SIG-M5 treated with dmso at 0.1 percent for 504 hours (cell line): ENCODE data around the gene NRXN3.

ENCODE experiments used
- DNase-seq: peaks from one replicate; lab custom pipeline; 2025; ENCODE audit not compliant: unreplicated experiment; lab: John Stamatoyannopoulos, UW

Gene NRXN3

DNA sequence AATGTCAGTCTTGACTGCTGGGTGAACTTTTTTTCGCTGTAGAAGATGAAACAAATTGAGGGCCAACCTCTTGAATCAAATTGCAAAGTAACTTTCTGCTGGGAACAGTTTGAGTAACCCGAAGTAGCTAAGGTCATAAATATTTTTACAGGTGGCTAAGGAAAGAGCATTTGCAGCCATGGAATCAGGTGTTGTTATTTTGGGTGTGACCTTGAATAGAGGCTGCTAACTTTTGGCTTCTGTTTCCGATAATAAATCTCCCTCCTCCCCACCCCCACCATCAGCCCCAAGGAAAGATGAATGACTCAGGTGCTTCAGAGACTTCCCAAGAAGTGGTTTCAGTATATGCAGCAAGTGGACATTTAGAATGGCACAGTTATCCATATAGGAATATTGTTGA, 1469.4 kb downstream of the NRXN3 start:
- no peak for DNase-seq

DNA sequence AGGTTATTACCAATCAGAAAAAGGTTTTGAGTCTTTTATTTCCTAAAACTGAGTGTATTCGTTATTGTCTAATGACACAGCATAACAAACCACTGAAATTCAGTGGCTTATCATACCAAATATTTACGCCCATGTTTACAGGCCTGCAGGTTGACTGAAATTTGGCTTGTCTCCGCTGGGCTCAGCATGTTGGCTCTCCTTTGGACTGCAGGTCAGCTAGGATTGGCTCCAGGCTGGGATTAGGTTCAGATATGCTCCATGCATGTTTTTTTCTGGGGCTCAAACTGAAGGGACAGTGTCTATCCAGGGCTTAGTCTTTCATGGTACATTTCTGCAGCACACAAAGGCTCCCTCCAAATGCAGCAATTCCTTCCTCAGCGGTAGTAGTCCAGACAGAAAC, 1471.2 kb downstream of the NRXN3 start:
- no peak for DNase-seq

DNA sequence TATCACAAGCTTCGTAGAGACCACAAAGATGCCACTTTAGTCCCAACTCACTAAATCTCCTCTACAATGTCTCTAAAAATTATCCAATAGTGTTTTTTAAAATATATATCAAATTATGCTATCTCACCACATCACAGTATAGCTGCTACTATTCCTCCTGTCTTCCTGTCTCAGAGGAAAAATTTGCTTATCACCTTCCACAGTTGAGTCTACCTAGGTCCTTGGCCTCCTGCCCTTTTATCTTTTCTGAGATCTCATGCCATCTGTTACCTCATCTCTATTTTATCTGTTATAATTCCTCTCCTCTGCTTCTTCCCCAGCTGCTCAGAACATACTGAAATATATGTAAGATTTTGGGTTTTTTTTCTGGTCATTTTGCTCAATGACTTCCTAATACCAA, 1473.0 kb downstream of the NRXN3 start:
- no peak for DNase-seq

DNA sequence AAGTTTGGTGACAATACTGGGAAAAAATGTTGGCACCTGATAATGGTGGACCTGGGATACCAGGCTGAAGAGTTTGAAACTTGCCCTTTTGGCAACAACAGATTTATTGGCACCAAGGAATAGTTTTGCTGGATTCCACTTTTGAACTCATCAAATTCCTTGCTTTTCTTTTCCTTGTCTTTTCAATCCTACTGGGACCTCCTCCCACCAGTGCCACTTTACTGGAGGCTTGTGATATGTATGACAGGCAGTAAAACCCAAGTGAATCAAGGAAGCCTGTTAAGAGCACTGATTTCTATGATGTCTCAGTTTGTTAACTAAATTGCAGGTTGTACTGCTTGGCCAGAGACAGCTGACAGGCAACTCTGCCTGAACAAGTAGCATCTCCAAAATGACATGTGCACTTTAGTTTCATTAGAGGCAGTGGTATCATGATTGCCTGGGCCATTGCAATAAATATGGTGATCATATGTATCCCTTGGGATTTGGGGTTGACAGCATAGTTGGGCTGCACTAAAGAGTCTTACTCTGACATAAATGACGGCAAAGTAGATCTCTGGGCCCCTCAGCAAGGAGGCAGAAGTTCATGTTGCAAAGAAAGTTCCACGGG, 1475.7 kb downstream of the NRXN3 start:
- no peak for DNase-seq

DNA sequence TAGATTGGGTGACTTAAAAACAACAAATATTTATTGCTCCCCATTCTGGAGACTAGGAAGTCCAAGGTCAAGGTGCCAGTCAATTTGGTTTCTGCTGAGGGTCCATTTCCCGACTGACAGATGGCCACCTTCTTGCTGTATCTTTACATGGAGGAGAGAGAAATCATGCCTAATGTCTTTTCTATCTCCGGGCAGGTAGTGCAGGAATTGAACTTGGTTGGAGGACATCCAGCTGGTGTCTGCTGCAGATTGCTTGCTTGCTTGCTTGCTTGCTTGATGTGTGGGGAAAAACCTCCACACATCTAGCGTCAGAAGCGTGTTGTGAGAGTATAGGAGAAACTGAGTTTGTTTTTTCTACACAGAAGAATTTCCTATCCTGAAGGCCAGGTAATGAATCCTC, 1479.7 kb downstream of the NRXN3 start:
- no peak for DNase-seq

DNA sequence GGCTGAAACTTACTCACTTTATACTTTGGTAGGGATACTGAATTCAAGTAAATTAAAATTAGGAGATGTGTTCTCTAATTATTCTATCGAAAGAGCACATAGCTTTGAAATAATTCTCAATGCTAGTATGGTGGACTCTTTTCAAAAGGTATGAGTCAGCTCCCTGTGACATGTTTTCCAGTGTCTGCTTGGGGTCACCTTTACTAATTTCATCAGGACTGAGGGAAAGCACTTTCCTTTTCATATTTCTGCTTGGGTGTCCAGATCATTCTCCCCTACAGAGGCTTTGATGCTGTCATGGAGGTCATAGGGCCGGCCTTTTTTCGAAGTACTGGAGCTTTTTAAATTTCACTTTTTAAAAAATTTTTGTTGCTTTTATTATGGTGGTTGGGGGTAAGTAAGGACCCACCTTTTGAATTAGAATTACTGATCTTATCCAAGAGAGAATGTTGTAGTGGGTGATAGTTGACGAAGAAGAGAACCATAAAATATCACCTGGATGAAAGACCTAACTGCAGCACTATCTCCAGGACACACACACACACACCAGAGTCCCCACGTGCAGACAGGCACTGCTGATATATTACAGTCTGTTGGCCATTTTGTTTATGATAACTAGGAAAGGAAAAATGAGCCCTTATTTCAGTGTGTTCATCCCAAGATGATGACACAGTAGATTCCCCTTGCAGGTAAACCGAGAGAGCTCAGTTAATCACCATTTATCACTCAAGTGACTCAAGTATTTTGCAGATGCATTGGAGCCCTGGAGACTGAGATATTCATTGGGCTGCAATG, 1482.5 kb downstream of the NRXN3 start:
- no peak for DNase-seq

DNA sequence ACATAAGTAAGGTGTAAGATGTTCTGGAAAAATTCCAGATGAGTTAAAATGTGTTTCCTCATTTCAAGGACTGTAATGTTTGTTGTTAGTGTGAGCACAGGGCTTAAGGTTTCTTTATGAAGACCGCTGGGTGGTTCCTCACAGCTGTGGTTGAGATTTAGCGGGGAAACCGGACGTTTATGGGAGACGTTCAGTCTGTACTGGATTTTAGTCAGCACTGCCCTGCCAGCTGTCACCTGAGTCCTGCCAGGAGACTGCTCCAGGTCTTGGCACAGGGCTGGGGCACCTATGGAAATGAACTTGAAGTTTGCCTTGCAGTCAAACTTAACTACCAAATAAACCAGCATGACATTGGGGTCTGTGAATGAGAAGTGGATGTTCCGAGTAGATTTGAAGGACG, 1485.9 kb downstream of the NRXN3 start:
- no peak for DNase-seq

DNA sequence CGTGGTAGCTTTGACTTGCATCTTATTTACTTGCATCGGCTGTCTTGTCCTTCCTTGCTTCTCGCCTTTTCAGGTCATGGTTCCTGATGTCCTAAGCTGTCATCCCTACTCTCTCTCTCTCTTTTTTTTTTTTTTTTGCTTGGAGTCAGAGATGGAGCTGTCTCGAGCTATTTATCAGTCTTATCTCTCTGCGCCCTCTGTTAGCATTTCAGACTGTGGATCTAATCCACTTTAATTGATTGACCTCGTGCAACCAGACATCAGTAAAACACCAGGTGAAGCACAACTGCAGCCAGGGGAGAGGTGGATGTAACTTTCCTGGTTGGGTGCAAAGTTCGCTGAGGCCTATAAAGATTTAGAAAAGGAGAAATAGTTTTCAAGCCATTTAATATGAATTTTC, 1486.3 kb downstream of the NRXN3 start:
- no peak for DNase-seq

DNA sequence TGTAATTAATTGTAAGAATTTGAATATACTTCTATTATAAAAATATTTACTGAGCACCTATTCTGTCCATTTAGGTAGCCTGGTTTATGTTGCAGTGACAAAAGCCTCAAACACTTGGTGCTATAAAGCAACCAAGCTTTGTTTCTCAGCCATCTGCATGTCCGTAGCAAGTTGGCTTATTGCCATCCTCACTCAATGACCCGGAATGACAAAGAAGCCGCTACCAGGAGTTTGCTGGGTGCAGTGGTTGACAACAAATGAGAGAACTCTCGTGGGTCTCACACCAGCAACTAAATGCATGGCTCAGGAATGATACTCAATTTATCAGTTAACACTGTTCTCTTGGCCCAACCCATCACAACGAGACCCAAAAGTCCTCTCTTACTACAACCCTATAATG, 1488.0 kb downstream of the NRXN3 start:
- DNase-seq = no peak

DNA sequence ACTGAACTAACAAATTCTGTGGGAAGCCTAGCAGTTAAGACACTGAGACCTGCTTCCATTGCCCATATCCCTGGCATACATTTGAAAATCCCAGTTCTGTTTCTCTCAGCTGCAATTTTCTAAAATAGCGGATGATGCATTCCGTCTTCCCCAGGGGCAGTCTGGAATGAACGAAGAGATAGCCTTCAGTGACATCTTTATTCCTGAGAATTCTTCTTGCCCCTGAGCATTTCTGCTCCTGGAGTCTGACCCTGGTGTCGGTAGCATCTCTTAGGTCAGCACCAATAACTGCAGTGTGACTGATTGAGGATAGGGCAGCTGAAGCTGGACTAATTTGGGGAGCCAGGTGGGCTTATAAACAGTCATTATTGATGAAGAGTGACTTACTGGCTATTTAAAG, 1488.6 kb downstream of the NRXN3 start:
- DNase-seq = no peak

DNA sequence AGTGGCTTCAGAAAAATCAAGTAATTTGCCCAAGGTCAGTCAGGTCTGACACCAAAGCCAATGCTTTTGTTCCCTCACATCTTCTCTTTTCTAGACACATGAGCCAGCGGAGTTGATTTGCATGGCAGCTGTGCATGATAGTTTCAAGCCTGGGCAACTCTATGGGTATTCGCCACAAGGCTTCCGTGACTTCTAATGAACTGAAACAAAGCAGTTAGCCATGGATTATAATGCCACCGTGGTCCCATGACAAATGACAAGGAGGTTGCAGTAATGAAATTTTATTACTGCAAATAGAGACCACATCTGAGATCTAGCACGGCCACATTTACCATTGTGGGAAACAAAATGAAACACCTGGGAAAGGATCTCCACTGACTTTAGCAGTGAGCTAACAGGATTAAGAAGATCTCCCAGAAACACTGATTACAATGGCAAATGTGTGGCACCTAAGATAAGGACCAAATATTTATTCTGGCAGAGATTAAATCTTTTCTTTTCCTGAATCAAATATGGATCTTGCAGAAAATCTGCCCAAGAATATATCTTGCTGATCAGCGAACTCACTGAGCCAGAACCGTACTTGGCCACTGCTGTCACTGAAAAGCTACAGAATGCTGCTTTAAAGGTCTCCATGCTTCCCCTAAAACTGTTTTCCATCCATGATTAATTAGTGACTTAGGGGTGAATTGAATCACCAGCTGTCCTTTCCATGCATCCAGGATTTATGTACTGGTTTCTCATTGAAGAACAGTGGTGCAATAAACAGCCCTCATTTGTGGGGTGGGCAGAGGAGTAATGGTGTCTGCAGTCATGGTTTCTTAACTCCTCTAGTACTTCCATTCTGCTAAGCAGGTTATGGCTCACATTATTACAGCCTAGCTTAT, 1490.1 kb downstream of the NRXN3 start:
- no peak for DNase-seq

DNA sequence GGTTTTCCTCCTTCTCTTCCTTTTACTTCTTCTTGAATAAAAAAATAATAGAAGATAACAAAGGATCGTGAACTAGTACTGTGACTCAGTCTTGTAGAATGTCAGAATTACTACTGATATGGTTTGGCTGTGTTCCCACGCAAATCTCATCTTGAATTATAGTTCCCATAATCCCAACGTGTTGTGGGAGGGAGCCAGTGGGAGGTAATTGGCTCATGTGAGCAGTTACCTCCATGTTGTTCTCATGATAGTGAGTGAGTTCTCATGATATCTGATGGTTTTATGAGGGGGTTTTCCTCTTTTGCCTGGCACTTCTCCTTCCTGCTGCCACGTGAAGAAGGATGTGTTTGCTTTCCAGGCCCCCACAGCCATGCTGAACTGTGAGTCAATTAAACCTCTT, 1491.6 kb downstream of the NRXN3 start:
- DNase-seq = no peak

DNA sequence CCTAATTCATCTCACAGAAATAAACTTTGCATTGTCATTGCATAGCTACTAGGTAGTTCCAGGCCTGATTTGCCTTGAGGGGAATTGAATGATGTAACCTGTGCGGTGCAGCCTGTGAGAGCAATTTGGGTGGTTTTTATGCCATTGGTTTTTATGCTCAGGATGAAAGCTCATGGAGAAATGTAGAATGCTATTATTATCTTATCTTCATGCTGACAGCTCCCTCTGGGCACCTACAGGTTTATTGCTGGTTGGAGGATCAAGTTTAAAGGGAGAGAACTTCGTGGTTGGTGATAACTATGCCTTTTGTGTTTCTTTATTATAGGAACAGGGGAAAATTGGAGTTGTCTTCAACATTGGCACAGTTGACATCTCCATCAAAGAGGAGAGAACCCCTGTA, 1493.3 kb downstream of the NRXN3 start:
- no peak for DNase-seq

DNA sequence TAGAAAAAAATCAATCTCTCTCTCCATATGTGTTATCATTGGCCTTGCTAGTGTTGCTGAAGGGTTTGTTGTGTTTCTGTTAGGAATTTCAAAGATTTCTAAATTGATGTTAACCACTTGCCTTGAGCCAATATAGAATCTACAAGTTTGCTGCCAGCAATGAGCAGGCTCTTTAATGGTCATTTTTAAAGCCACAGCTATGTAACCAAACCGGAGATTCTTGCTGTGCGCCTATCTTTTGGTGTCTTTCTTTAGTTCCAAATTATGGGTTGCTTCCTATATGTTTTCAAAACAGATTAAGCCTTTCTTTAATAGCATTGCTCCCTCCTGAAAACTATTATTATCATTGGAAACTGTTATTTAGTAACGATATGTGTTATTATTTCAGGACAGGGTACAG, 1495.4 kb downstream of the NRXN3 start:
- no peak for DNase-seq

DNA sequence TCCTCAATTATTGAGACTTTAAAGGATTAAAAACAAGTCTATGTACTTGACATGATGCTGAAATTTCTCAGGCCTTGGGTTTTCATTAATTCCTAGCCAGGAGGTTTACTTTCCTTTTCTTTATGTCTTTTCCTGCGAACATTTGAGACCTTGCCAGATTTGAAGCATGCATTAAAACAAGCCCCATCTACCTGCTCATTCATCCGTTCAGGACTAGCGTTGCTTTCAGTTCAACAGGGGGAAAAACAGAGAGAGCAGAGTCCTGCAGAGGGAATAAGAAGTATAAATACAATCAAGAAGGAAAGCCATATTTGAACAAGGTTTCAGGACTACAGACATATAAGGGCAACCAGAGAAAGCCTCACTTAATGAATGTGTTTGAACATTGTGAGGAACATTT, 1498.8 kb downstream of the NRXN3 start:
- DNase-seq = no peak

DNA sequence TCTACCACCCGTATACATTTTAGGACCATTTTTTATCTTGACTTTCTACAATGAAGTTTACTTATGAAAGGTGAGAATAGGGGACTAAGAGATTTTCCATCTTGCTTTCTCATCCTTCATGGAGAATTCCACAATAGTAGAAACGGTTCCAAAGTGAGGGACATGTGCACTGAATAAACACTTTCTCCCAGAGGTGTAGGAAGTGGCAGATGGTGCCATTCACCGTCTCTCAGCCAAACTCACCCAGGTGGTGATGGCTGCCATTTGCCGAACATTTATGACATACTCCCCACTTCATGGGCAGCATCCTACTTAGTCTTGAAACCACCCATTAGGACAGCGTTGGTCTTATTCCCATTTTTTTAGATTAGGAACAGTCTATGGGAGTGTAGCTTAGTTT, 1500.6 kb downstream of the NRXN3 start:
- DNase-seq = no peak

DNA sequence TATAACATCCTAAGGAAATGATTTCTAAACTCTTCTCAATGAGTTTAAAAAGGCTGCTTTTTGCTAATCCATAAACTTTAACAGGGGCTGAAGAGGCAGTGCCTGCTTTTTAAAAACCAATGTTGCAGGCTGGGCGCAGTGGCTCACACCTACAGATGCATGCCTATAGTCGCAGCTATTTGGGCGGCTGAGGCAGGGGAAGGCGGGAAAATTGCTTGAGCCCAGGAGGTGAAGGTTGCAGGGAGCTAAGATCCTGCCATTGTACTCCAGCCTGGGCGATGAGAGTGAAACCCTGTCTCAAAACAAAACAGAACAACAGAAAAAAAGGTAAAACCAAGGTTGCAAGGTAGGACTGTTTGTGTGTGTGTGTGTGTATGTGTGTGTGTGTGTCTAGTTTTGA, 1509.9 kb downstream of the NRXN3 start:
- no peak for DNase-seq

DNA sequence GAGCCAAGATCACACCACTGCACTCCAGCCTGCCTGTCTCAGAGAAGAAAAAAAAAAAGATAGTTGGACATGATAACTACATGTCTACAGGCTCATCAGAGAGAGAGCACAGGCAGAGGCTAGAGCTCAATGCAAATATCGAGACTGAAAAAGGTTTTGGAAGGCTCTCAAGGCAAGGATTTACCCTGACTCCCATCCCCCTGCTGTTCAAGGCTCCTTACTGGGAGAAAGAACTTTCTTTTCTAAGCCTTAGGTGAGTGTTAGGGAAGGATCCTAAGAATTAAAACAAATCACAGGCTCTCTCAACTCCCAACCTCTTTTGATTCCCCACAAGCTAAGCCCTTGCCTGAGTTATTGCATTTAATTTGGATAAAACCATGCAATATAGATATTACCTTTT, 1516.0 kb downstream of the NRXN3 start:
- DNase-seq = no peak

DNA sequence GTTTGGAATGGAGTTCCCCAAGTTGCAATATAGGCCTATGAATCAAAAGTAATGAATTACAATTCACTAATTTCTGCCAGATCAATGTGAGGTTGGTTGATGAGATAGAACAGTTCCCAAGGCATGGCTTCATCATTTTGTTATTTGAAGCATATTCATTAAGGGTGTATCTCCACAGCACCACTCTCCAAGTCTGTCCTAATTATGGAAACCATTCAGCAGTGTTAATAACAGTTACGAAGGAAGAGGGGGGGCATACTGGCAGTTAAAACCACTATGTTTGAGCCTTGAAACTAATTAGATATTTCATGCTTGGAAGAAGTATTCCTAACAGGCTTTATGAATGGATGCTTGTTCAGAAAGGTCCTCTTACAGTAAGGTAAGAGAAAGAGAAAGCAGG, 1520.8 kb downstream of the NRXN3 start:
- no peak for DNase-seq

DNA sequence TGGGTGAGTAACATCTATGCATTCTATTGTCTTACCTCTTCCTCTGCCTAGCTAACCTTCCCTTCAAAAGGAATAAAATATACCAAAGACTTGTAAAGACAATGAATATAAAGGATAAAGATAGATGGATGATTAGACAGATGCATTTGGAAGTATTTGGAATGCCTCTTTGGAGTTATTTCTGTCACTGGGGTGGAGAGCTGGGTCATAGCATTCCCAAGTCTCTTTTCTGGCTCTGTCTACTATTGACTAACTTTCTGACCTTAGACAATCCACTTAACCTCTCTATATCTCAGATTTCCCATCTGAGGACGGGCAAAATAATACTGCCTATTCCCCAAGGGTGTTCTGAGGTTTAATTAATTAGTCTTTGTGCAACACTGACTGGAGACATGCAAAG, 1523.8 kb downstream of the NRXN3 start:
- no peak for DNase-seq

DNA sequence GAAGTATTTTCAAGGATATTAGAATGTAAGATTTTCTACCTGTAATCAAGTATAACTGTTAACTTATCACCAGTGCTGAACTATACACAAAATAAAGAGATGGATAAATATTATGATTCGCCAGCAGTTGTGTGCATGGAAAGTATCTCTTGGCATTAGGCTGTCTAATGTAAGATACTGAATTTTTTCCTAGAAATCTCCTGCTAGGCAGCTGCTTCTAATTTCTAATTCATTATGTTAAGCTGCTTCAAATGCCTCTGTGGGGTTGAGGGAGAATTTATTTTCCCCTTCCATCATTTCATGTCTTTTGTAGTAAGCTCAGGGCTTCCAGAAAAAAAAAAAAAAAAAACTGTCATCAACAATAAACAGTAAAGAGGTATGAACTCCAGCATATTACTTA, 1525.1 kb downstream of the NRXN3 start:
- DNase-seq = no peak

DNA sequence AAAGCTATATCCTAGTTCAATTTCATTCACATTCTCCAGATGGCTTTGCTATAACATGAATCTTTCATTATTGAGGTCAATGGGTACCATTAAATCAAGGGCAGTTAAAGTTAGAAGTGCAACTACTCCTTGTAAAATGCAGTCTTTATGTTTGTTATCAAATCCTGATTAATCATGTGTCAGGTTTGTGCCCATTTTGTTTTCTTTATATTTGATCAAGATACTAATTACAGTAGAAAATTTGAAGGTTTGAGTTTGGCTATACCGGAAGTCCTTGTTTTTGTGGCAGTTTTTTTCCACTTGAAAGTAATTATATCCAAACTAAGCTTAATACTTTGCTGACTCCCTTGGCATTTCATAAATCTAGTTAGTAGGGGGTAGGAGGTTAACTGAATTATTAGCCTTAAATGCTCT, 1528.1 kb downstream of the NRXN3 start:
- DNase-seq = no peak
